Upper lobe of left lung (tissue), 4 donors: ENCODE measurements around the gene PDK1.

Experiments used
- EP300 ChIP-seq, 4 donors: sonication (generic); formaldehyde crosslinking; IDR thresholded peaks; one replicate each; pipeline ENCODE4 v1.5.1; 2017; ENCODE audit warnings: antibody characterized with exemption in 4 of 4, control low read depth in 2 of 4
- POLR2A ChIP-seq, 4 donors: fragments of 450-650 bp; IDR thresholded peaks; one replicate each; pipeline ENCODE4 v1.5.1; 2016 to 2017; ENCODE audit warnings: antibody characterized with exemption in 4 of 4, mild to moderate bottlenecking in 2 of 4
- TF ChIP-seq, protein P1 (sequence below), 6 experiments: fragments of 450-650 bp in 4 of 6; fragments of 200-600 bp in 2 of 6; sonication (generic) in 2 of 6; IDR thresholded peaks; one replicate each; pipeline ENCODE4 v1.5.1; 2016 to 2019; ENCODE audit warnings: antibody characterized with exemption in 6 of 6

DNA sequence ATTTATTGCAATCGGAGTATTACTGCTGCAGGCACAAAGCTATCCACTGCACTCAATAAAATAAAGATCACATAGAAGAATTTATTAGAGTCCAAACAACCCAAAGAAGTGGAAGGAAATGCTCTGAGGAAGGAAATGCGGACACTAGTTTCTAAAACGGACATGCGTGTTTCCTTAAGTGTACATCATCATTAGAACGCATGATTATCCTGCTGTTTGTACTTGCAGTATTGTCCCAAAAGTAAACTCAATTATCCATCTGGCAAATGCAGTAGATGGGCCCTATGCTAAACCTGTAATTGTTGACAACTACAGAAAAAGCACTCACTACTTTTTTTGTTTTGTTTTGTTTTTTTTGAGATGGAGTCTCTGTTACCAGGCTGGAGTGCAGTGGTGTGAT is 53.6 kb downstream of the PDK1 start:
- no peak for TF ChIP-seq POLR2A (IDR thresholded peaks at IDR 0.05)
- TF ChIP-seq, protein P1, sequence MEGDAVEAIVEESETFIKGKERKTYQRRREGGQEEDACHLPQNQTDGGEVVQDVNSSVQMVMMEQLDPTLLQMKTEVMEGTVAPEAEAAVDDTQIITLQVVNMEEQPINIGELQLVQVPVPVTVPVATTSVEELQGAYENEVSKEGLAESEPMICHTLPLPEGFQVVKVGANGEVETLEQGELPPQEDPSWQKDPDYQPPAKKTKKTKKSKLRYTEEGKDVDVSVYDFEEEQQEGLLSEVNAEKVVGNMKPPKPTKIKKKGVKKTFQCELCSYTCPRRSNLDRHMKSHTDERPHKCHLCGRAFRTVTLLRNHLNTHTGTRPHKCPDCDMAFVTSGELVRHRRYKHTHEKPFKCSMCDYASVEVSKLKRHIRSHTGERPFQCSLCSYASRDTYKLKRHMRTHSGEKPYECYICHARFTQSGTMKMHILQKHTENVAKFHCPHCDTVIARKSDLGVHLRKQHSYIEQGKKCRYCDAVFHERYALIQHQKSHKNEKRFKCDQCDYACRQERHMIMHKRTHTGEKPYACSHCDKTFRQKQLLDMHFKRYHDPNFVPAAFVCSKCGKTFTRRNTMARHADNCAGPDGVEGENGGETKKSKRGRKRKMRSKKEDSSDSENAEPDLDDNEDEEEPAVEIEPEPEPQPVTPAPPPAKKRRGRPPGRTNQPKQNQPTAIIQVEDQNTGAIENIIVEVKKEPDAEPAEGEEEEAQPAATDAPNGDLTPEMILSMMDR (IDR thresholded peaks at IDR 0.05) = no peak
- TF ChIP-seq EP300 (IDR thresholded peaks at IDR 0.05) = no peak
